Adrenal gland (tissue), 5 donors: ENCODE data around the gene DIO3.

Source experiments
- POLR2A ChIP-seq, 2 donors: fragments of 450-650 bp; IDR thresholded peaks; one replicate each; pipeline ENCODE4 v1.6.1; 2017; ENCODE audit warnings: antibody characterized with exemption in 2 of 2, mild to moderate bottlenecking in 2 of 2, moderate library complexity in 1 of 2
- TF ChIP-seq, protein P1 (sequence below), 6 experiments: fragments of 450-650 bp in 4 of 6; fragments of 200-600 bp in 2 of 6; sonication (generic) in 1 of 6; IDR thresholded peaks; 1 replicate in 5 of 6; 2 replicates in 1 of 6; pipeline versions ENCODE4 v1.5.1 to v1.8.0; 2016 to 2021; ENCODE audit warnings: antibody characterized with exemption in 6 of 6, mild to moderate bottlenecking in 2 of 6, moderate library complexity in 1 of 6
- donor health status: DM: no; HTN: no; CAD: no.

GRCh38 chr14:101537286-101537685 is 24.0 kb upstream of the DIO3 start:
- TF ChIP-seq POLR2A (IDR thresholded peaks at IDR 0.05): no peak
- TF ChIP-seq, protein P1, sequence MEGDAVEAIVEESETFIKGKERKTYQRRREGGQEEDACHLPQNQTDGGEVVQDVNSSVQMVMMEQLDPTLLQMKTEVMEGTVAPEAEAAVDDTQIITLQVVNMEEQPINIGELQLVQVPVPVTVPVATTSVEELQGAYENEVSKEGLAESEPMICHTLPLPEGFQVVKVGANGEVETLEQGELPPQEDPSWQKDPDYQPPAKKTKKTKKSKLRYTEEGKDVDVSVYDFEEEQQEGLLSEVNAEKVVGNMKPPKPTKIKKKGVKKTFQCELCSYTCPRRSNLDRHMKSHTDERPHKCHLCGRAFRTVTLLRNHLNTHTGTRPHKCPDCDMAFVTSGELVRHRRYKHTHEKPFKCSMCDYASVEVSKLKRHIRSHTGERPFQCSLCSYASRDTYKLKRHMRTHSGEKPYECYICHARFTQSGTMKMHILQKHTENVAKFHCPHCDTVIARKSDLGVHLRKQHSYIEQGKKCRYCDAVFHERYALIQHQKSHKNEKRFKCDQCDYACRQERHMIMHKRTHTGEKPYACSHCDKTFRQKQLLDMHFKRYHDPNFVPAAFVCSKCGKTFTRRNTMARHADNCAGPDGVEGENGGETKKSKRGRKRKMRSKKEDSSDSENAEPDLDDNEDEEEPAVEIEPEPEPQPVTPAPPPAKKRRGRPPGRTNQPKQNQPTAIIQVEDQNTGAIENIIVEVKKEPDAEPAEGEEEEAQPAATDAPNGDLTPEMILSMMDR (IDR thresholded peaks at IDR 0.05): no peak
